ENCODE data around the gene DESI2.
A peak's percentile ranks its signal among the peaks of the same experiment; 100 is the strongest.

- peak; percentile 72 for TF ChIP-seq CTCF (IDR thresholded peaks at IDR 0.05; ENCODE audit: insufficient read depth, low read depth, low read length)
- no peak for TF ChIP-seq EZH2 (IDR thresholded peaks at IDR 0.05; ENCODE audit: insufficient read depth, low read length)
These were observed 49.4 kb upstream of the DESI2 start for GRCh38 chr1:244603498-244603897.
